Measurements from ENCODE around the gene PABPN1L. TPM values are rescaled to one million over a fixed set of nuclear protein-coding genes. Genes with fewer than 3 reads are reported as not detected.

Gene PABPN1L
- total and polyA plus RNA-seq, 2 of the 13 experiments (the other 11 are each of a cell fraction or from before 2014, with no cell fraction given) = not detected

DNA sequence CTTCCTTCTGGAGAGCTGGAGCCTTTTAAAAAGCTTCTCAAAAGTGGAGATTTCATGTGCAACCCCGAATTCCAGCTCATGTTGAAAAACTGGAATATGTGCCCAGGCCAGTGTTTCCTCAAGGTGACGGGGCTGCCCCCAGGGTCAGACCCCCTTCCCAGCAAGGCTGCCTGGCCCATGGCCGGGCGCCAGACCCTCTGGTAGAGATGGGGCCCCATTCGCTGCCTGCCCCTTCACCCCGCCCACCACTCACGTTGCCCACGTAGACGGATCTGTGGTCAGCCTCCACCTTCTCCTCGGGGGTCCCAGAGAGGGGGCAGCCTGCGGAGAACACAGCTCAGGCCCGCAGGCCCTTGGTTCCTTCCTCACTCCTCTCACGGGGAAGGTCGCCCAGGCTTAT, 1.1 kb downstream of the PABPN1L start (continued):
- TF ChIP-seq AGO1 (IDR thresholded peaks at IDR 0.05; ENCODE audit: low read depth, low read length, poor library complexity, severe bottlenecking) (no peak), FOXM1 (CRISPR knock-in tag; IDR thresholded peaks at IDR 0.05) (no peak), KAT7 (CRISPR knock-in tag; IDR thresholded peaks at IDR 0.05; ENCODE audit: borderline replicate concordance) (no peak), KLF16 (CRISPR knock-in tag; IDR thresholded peaks at IDR 0.05) (no peak), KDM4B (CRISPR knock-in tag; IDR thresholded peaks at IDR 0.05) (no peak), ZNF430 (CRISPR knock-in tag; IDR thresholded peaks at IDR 0.05) (no peak), ZNF329 (CRISPR knock-in tag; IDR thresholded peaks at IDR 0.05; ENCODE audit: low read depth) (no peak), NFRKB (IDR thresholded peaks at IDR 0.05) (no peak), RFX1 (IDR thresholded peaks at IDR 0.05) (no peak), YY1 (IDR thresholded peaks at IDR 0.05; ENCODE audit: insufficient read depth, insufficient replicate concordance, low read depth, low read length) (no peak), ZNF850 (CRISPR knock-in tag; conservative IDR thresholded peaks at IDR 0.05) (no peak), POLR2AphosphoS2 (IDR thresholded peaks at IDR 0.05; ENCODE audit: low read depth, low read length) (no peak)
- TF ChIP-seq, protein P1, sequence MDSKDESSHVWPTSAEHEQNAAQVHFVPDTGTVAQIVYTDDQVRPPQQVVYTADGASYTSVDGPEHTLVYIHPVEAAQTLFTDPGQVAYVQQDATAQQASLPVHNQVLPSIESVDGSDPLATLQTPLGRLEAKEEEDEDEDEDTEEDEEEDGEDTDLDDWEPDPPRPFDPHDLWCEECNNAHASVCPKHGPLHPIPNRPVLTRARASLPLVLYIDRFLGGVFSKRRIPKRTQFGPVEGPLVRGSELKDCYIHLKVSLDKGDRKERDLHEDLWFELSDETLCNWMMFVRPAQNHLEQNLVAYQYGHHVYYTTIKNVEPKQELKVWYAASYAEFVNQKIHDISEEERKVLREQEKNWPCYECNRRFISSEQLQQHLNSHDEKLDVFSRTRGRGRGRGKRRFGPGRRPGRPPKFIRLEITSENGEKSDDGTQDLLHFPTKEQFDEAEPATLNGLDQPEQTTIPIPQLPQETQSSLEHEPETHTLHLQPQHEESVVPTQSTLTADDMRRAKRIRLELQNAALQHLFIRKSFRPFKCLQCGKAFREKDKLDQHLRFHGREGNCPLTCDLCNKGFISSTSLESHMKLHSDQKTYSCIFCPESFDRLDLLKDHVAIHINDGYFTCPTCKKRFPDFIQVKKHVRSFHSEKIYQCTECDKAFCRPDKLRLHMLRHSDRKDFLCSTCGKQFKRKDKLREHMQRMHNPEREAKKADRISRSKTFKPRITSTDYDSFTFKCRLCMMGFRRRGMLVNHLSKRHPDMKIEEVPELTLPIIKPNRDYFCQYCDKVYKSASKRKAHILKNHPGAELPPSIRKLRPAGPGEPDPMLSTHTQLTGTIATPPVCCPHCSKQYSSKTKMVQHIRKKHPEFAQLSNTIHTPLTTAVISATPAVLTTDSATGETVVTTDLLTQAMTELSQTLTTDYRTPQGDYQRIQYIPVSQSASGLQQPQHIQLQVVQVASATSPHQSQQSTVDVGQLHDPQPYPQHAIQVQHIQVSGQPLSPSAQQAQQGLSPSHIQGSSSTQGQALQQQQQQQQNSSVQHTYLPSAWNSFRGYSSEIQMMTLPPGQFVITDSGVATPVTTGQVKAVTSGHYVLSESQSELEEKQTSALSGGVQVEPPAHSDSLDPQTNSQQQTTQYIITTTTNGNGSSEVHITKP (CRISPR knock-in tag; IDR thresholded peaks at IDR 0.05; ENCODE audit: low read depth) = no peak

Measured in HepG2 (cell line).